HEK293T (cell line): ENCODE results near the gene SLC19A1.

Source experiments
- ARNT ChIP-seq: fragments of 450-650 bp; IDR thresholded peaks from 2 replicates; pipeline ENCODE4 v1.6.1; 2017; ENCODE audit warnings: mild to moderate bottlenecking
- BHLHE40 ChIP-seq: fragments of 450-650 bp; IDR thresholded peaks from 2 replicates; pipeline ENCODE4 v1.6.1; 2016; ENCODE audit warnings: mild to moderate bottlenecking, moderate library complexity, borderline replicate concordance
- CTBP1 ChIP-seq: fragments of 450-650 bp; IDR thresholded peaks from 2 replicates; pipeline ENCODE4 v1.6.1; 2016; ENCODE audit warnings: borderline replicate concordance
- ELF4 ChIP-seq: fragments of 450-650 bp; IDR thresholded peaks from 2 replicates; pipeline ENCODE4 v1.6.1; 2017; ENCODE audit warnings: antibody characterized with exemption
- FOXA1 ChIP-seq: fragments of 450-650 bp; IDR thresholded peaks from 2 replicates; pipeline ENCODE4 v1.6.1; 2016; ENCODE audit warnings: mild to moderate bottlenecking
- FOXK2 ChIP-seq: fragments of 450-650 bp; IDR thresholded peaks from 2 replicates; pipeline ENCODE4 v1.6.1; 2016; ENCODE audit warnings: mild to moderate bottlenecking
- FOXM1 ChIP-seq: fragments of 450-650 bp; IDR thresholded peaks from 2 replicates; pipeline ENCODE4 v1.6.1; 2017; ENCODE audit warnings: mild to moderate bottlenecking, borderline replicate concordance
- LEF1 ChIP-seq: fragments of 450-650 bp; IDR thresholded peaks from 2 replicates; pipeline ENCODE4 v1.6.1; 2017; ENCODE audit warnings: mild to moderate bottlenecking, borderline replicate concordance
- NFRKB ChIP-seq: fragments of 450-650 bp; IDR thresholded peaks from 2 replicates; pipeline ENCODE4 v1.6.1; 2016; ENCODE audit warnings: mild to moderate bottlenecking, moderate library complexity
- SP1 ChIP-seq: fragments of 450-650 bp; IDR thresholded peaks from 2 replicates; pipeline ENCODE4 v1.6.1; 2017
- SUZ12 ChIP-seq: fragments of 450-650 bp; IDR thresholded peaks from 2 replicates; pipeline ENCODE4 v1.6.1; 2016; ENCODE audit warnings: mild to moderate bottlenecking
- TARDBP ChIP-seq: fragments of 450-650 bp; IDR thresholded peaks from 2 replicates; pipeline ENCODE4 v1.6.1; 2016
- ZNF384 ChIP-seq: fragments of 450-650 bp; IDR thresholded peaks from 2 replicates; pipeline ENCODE4 v1.6.1; 2016
- TF ChIP-seq, protein P1 (sequence below): fragments of 450-650 bp; IDR thresholded peaks from 2 replicates; pipeline ENCODE4 v1.6.1; 2016

DNA sequence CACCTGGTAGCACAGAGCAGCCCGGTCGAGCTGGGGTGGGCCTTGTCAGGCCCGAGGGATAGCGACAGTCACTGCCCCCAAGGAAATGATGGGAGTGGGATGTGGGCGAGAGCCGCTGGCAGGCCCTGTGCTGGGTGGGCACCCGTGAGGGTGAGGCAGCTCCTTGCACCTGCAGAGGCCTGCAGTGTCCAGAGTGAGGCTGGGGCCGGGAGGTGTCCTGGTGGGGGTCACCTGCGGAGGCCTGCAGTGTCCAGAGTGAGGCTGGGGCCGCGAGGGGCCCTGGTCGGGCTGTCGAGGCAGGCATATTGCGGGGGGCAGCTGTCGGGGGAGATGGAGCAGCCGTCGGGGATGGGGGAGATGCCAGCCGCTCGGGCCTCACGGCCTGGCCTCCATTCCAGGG, 49.5 kb downstream of the SLC19A1 start:
- TF ChIP-seq TARDBP (no peak), CTBP1 (no peak), FOXM1 (no peak), SUZ12 (no peak), FOXA1 (no peak), ELF4 (no peak), BHLHE40 (no peak), ARNT (no peak), LEF1 (no peak), SP1 (no peak), FOXK2 (no peak), ZNF384 (no peak), NFRKB (no peak)
- TF ChIP-seq, protein P1, sequence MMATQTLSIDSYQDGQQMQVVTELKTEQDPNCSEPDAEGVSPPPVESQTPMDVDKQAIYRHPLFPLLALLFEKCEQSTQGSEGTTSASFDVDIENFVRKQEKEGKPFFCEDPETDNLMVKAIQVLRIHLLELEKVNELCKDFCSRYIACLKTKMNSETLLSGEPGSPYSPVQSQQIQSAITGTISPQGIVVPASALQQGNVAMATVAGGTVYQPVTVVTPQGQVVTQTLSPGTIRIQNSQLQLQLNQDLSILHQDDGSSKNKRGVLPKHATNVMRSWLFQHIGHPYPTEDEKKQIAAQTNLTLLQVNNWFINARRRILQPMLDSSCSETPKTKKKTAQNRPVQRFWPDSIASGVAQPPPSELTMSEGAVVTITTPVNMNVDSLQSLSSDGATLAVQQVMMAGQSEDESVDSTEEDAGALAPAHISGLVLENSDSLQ, result no peak
